Stimulated activated CD8-positive, alpha-beta memory T cell treated with anti-CD3 and anti-CD28 coated beads, Interleukin-12 subunit alpha, Interleukin-12 subunit beta, amount 100 ng/mL, for 24 hours (primary cell): ENCODE measurements around the gene MSMO1.
A peak's percentile ranks its signal among the peaks of the same experiment; 100 is the strongest.
"Not testable (repeated sequence)": the region's sequence is repeated elsewhere in the genome, so short reads cannot be mapped to it uniquely, and the experiment has no call there.

Source experiments
- DNase-seq: peaks from one replicate; pipeline ENCODE4 v3.0.0-alpha.2; 2020; ENCODE audit errors: extremely low read depth

Gene MSMO1

DNA sequence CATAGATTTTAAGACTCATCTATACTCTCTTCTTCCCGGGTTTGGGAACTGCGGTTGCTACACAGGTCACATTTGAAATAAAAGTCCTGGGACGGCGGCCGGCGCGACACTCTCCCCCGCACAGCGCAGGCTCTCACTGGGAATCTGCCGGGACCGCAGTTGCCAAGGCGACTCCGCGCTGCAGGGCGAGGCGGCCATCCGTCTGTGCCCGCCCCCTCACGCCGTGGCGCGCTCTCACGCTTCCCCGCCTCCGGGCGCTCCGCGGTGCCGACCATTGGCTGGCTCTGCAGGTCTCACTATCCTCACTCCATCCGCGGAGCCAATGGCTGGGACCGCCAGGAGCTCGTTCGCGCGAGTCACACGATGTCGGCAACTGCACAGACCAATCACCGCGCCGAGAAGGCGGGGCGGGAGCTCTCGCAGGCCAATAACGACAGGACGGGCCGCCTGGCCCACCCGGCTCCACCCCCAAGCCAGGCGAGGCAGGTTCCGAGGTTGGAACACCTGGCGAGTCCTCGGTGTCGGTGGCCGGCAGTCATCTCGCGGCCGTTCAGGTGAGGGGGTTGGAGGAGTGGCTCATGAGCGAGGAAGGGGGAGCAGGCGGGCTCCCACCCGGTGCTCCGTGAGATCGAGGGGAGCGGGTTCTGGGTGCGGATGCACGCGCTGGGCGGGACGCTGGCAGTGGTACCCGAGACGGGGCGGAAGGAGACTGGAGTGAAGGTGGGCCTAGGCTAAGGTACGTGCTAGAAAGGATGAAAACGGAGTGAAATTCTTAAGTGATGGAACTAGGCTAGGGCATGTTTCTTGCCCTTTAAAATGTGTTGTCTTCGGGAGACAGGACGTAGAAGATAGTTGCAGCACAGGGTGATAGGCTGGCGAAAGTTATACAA lies at the start of gene MSMO1:
Gene MSMO1 (plus strand): TSS at position 459 of the 890 bp plus-strand sequence. CDS start 5,702 bp downstream, outside the sequence.
- peak; percentile 97 for DNase-seq

DNA sequence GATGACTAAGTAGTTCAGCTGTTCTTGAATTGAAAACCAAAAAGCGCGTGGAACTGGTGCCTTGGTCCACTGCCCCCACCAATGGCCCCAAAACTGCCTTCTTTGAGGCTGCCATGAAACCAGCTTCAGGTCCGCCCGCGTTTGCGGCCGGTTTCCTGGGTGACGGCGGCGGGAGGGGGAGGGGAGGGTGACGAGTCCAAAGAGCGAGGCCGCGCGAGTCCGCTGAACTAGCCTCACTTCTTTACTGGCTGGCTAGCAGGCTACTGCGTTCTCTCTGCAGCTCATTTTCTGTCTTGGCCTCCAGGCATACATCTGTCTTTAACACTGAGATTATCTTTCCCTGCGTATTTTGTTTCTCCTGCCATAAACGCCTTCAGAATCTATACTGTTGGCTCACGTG lies 47.9 kb upstream of the MSMO1 start:
- DNase-seq = not testable (repeated sequence)

DNA sequence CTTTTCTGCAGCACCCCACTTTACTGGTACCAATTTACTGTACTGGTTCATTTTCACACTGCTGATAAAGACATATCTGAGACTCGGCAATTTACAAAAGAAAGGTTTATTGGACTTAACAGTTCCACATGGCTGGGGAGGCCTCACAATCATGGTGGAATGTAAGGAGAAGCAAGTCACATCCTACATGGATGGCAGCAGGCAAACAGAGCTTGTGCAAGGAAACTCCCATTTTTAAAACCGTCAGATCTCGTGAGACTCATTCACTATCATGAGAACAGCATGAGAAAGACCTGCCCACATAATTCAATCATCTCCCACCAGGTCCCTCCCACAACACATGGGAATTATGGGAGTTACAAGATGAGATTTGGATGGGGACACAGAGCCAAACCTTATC lies 42.8 kb upstream of the MSMO1 start:
- not testable (repeated sequence) for DNase-seq

DNA sequence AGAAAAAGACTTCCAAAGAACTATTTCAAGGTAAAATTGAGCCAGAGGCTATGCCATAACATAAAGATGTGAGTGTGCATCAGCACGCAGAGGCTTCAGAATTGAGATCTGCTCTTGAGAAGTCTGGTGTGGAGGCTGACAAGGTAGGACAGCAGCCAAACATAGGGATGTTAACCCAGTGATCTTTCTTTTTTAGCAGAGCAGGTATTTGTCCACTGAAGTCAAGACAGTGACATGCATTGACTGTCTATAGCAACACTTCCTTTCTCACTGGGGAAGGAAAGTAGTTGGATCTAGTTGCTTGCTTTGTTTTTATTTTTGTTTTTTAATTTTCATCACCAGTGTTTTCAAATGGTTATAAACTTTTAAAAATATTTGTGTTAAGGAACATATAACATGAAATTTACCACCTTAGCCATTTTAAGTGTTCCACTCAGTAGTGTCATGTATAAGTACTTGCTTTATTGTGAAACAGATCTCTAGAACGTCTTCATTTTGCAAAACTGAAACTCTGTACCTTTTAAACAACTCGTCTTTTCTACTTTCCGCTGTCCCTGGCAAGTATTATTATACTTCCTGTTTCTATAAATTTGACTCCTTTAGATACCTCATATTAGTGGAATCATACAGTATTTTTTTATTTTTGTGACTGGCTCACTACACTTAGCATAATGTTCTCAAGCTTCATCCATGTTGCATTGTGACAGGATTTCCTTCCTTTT lies 40.7 kb upstream of the MSMO1 start:
- not testable (repeated sequence) for DNase-seq

DNA sequence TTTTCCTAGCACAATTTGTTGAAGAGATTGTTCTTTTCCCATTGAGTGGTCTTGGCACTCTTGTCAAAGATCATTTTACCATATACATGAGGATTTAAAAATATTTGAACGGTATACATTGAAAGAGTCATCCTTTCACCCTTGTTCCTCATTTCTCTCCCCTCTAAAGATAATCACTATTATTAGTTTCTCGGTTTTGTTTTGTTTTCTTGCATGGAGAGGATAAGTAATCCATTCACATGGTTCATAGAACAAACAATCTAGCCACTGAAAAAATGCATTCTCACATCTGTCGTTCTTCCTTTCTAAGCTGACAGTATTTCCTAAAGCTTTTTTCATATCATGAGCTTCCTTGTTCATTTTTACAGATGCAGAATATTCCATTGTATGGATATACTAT lies 39.2 kb upstream of the MSMO1 start:
- DNase-seq = no peak

DNA sequence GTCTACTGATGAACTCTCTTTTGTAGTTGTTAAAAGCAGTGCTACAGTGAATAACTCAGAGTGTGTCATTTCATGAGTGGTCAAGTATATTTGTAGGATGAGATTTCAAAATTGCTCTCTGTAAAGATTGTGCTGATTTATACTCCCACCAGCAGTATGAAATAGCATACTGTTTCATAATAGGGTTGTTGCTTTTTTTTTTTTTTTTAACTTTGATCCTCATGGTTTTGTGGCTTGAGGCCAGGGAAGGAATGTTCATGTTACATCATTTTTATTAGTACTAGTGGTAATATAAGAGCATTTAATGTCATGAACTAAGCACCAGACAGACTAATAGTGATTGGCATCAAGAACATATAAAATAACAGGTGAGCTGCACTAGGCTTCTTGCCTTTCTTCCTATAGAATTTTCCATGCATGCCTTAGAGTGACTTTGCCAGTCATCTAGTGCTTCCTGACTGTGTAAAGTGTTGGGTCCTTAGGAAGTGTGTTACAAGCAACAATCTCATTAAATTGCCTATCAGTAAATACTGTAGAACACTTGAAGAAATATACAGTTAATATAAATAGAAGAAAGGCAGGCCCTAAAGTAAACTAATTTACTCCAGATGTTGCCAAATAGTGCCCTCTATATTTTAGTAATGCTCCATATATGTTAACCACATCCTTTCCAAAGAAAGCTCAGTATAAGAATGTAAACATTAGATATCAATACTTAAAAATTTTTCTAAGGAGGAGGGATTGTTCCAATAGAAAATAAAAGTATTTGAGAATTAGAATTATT lies 38.6 kb upstream of the MSMO1 start:
- no peak for DNase-seq

DNA sequence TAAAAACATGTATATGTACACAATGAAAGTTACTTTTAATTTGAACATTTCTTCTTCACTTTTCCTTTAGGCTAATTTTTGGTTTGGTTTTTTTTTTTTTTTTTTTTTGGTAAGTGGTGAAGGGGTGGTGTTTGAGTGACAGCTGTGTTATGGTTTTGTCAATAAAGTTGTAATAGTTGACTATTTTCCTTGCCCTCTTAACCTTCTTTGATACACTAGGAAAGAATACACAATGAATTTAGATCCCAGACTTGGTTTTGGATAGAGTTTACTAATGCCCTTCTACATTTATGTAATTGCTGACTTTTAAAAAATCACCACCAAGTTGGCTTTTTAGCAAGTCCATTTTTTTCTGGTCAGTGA lies 38.1 kb upstream of the MSMO1 start:
- no peak for DNase-seq

DNA sequence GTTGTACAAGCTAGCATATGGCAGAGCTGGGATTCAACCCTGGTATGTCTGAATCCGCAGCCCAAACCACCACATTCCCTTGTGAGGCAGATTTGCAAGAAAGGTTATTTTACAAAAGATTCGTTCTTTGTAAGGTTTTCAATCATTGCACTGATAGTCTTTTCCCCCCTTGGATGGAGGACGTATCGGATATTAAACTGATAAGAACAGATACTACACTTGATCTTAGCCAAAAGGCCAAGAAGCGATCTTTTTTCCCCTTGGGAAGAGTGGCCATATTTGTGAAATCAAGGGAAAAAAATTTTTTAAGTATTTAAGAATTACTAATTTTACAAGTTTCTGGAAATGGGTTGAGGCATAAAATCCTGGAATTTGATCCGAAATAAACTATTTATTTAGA lies 34.4 kb upstream of the MSMO1 start:
- DNase-seq = no peak

DNA sequence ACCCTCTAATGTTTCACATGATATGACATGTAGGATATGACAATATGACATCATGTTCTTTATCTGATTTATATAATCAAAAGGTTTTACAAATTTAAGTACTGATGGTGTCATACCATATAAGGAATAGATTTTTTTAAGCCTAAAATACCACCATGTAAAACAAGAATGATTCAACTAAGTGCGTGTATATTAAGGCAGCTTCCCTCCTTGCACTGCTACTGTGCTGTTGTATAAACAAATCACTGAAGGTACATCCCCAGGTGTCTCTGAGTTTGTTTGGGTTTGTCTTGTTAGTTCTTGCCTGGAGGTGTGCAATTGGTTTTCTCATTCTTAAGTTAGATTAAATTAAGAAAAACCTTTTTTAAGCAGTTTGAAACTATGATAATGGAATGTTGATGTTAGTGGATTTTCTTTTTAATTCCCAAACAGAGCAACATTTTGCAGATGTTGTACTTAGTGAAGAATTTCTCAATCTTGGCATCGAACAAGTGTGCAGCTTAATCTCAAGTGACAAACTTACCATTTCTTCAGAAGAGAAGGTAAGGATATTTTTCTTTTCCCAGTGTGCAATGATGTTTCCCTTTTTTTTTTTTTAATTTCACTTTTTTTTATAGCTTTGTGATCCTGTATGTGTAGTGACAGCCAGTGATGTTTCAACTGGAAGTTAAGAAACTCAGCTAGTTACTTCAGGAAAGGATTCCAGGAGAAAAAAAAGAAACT lies 33.4 kb upstream of the MSMO1 start:
- no peak for DNase-seq

DNA sequence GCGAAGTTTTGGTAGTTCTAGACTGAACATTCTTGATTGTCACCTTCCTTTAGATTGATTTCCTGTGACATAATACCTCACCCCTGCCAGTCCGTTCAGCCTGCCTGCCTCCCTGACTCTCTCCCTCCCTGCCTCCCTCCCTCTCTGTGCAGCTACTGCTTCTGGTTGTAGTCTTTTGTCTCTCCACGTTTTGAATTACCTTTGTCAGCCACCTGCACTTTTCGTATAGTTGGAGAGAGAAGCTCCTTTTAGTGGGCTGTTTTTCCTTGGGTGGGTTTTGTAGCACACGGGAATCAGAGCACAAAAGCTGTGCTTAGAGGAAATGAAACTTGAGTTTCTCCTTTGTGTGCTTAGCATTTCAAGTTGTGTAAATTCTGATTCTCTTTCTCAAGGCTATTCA lies 32.6 kb upstream of the MSMO1 start:
- DNase-seq = no peak

DNA sequence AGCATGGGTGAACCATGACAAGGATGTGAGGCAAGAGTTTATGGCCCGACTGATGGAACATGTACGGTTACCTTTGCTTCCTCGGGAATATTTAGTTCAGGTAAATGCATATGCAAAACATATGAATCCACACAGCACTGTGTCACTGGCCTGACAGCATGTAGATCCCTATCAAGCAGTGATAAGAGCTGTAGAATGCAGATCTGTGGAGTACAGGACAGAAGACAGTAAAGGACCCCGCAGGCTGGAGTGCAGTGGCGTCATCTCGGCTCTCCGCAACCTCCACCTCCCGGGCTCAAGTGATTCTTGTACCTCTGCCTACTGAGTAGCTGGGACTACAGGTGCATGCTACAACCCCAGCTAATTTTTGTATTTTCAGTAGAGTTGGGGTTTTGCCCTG lies 29.8 kb upstream of the MSMO1 start:
- DNase-seq = no peak

DNA sequence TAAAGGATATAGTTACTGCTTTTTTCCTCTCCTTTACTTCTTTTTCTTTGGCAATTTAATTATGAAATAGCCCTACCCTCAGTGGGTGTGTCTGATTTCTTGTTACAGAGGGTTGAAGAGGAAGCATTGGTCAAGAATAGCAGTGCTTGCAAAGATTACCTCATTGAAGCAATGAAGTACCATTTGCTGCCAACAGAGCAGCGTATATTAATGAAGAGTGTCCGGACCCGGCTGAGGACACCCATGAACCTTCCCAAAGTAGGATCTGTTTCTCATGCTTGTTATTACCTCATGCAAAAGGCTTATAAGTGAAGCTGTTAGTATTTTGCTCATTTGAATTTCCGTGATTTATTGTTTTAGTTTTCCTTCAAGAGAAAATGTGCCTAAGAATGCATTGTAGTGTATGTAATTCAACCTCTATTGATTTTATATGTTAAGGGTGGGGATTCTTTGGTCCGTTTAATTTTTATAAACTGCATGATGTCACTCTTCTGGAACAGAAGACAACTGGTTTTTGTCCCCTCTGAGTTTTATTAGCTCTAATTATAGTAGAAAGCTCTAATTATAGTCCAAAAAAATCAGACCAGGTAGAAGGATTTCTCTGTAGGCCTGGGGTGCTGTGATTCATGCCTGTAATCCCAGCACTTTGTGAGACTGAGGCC lies 27.9 kb upstream of the MSMO1 start:
- no peak for DNase-seq

DNA sequence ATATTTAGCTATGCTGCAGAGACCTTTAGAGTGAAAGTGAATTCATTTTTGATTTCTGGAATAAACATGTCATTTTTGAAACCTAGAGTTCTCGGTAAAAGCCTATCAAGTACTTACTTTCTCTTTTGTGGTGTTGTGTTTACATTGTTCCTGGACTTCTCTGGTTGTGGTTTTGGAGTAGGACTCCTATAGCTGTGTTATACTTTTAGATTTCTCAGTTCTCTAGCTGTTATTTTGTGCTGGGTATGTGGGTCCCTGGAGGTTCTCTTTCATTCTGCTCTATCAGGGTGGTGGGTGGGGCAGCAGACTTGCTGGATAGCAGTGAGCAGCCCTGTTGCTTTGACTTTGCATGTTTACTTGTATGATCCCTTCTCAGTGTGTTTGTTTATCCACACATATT lies 25.6 kb upstream of the MSMO1 start:
- DNase-seq = no peak

DNA sequence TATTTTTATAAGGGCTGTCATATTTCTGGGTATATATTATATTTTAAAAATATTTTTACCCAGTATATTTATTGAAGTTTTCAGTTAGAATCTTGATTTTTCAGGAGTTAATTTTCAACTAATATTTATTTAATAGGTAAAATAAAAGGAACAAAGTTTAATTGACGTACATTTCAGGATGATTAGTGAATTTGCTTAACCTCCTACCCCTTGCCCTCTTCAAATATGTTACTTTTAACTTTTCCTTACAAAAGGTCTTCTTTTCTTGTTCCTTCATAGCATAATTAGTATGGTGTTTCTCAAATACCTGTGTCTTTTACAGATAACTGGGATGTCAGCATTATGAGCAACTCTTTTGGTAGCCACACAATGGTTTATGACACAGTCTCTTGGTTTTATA lies 24.8 kb upstream of the MSMO1 start:
- DNase-seq = no peak

DNA sequence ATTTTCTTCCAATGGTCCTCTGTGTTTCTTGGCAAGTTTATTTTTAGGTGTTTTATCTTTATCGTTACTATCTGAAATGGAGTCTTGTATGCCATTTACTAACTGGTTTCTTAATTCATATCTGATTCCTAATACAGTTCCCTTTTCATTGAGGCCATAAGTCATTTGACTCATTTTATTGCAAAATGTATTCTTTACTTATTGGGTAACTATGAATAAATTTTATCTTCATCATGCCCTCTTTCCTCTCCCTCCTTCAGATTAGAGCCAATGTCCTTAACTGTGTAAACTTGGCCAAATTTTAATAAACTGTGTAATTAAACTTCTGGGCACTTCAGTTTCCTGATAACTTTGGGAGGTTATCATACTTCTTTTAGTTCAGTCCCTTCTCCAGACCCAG lies 19.3 kb upstream of the MSMO1 start:
- DNase-seq = no peak

DNA sequence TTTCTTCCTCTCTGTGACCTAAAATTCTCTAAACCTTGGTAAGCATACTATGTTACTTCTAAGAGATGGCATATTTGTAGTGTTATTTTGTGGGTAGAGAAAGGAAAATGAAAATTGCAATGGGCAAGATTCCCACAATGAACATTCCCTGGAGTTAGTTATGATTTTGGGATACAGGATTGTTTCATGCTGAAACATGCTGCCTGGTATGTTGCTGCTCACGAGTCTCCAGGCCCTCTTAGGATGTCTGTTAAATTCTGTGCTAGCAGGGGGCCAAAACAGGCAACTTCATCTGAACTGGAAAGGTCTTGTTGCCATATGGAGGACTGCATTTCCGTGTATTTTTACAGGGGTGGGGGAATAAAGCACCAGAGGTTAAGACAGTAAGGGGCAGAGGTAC lies 18.9 kb upstream of the MSMO1 start:
- no peak for DNase-seq

DNA sequence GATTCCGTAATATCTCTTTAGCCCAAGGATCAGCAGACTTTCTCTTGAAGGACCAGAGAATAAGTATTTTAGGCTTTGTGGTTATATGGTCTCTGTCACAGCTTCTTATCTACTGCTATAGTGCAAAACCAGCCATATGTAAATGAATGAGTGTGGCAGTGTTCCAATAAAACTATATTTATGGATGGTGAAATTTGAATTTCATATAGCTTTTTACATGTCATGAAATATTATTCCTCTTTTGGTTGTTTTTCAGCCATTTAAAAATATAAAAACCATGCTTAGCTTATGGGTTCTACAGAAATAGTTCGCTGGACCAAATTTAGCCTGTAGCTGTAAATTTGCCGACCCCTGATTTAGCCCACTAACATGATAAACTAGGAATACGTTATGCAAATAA lies 18.0 kb upstream of the MSMO1 start:
- no peak for DNase-seq

DNA sequence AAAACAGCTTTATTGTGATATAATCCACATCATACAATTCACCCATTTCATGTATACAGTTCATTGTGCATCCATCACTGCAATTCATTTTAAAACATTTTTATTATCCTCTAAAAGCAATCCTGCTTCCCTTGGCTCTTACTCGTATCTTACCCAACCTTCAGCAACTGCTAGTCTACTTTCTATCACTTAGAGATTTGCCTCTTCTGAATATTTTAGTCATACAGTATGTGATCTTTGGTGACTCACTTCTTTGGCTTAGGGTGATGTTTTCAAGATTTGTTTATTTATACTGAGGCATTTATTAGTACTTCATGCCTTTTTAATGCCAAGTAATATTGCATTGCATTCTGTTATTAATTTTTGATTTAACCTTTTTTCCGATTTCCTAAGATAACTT lies 15.0 kb upstream of the MSMO1 start:
- DNase-seq = no peak

DNA sequence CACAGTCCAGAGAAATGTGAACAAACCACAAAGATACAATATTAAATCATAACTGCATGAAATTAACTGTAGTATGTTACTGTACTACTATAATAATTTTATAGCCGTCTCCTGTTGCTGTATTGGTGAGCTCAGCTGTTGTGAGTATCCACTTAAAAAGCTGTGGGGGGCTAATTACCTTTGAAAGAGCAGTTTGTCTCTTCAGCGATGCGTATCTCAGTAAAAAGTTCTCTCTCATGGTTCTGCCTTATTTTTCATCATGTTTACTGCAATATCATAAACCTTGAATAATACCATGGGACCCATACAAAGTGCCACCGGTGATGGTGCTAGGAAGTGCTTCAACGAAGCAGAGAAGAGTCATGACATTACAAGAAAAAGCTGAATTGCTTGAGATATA lies 8.4 kb upstream of the MSMO1 start:
- DNase-seq = no peak

DNA sequence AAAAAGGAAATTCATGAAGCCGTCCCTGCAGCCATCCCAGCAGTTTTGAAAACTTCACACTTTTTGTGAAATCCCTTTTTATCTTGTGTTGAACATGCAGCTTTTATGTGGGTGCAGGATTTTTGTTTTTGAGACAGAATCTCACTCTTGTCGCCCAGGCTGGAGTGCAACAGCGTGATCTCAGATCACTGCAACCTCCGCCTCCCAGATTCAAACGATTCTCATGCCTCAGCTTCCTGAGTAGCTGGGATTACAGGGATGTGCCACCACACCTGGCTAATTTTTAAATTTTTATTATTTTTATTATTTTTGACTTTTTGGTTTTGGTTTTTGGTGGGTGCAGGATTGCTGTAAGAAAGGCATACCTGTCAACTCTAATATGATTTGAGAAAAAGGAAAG lies 8.0 kb upstream of the MSMO1 start:
- no peak for DNase-seq

DNA sequence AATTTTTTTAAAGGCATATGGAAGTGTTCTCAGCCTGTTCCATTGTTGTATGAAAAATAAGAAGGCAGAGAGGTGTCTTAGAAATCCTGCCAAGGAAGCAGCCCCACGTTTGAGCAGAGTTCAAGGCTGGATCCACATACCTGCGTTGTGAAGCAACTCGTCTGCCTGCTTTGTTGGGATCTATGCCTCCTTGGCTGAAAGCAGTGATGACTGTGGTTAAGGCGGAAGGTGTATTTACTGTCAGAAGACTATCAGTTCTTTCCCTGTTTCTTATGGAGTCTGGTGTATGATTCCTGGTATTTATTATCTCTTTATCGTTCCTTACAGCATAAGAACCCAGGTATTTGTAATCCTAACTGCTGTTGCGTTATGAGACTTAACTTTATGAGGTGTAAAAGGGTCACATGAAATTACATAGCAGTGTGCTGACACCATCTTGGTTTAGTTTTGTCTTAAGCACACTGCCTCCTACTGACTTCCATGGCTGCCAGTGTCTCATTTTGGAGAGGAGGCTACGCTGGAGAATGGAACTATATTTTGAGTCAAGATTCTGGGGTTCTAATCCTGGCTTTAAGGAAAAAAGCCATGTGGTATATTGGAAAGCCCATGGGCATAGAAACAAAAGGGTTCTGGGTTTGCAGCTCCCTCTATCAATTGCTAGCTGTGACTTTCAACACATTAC lies 3.1 kb upstream of the MSMO1 start:
- no peak for DNase-seq
